Measurements from ENCODE around the gene PRPF39.
"Not testable (repeated sequence)": the region's sequence is repeated elsewhere in the genome, so short reads cannot be mapped to it uniquely, and the experiment has no call there.

PRPF39 gene

GRCh38 chr14:45142083-45142482 is 58.2 kb downstream of the PRPF39 start:
- DNase-seq, result not testable (repeated sequence)

DNA sequence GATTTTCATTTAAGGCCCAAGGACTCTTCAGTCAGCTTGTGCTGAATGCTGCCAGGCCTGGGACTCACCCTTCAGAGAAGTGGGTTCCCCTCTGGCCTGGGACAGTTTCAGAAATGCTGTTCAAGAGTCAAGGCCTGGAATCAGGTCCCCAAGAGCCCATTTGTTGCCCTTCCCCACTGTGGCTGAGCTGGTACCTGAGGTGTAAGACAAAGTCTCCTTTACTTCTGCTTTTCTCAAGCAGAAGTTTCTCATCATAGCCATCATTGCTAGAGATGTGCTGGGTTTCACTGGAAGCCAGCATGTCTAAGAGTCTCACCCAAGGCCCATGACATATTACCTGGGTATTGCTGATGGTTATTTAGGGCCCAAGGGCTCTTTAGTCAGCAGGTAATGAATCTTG is 60.7 kb downstream of the PRPF39 start:
- no peak for DNase-seq

GRCh38 chr14:45145214-45145613 is 61.3 kb downstream of the PRPF39 start:
- DNase-seq, result no peak

DNA sequence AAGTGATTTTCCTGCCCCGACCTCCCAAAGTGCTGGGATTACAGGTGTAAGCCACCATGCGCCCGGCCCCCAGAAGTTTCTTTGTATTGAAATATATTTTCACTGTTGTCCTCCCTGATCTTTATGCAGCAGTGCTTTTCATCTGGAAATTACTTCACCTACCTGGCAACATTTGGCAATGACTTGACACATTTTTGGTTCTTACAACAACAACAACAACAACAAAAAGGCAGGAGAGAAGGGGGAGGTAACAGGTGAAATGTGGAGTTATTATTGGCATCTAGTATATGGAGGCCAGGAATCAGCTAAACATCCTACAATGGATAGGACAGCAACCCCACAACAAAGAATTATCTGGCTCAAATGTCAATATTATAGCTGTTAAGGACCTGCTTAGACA is 65.7 kb downstream of the PRPF39 start:
- no peak for DNase-seq

- DNase-seq, result no peak
Observed at GRCh38 chr14:45150386-45150890, 66.5 kb downstream of the PRPF39 start.

DNA sequence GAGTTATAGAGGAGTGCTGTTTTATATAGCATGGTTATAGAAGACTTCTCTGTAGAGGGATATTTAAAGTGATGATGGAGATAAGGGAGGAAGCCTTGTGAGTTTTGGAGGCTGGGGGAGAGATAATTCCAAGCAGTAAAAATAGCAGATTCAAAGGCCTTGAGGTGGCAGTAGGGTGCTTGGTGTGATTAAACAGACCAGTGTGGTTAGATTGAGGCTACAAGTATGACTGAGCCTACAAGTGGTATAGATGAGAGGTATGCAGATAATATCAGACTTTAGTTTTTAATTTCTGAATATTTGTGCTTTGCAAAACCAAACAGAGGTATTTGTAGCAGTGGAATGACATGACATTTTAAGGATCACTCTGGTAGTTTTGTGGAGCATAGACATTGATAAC is 72.2 kb downstream of the PRPF39 start:
- DNase-seq, result no peak

Measured in GDM1 (cell line).